ENCODE measurements around the gene TXLNG.

TXLNG gene

DNA sequence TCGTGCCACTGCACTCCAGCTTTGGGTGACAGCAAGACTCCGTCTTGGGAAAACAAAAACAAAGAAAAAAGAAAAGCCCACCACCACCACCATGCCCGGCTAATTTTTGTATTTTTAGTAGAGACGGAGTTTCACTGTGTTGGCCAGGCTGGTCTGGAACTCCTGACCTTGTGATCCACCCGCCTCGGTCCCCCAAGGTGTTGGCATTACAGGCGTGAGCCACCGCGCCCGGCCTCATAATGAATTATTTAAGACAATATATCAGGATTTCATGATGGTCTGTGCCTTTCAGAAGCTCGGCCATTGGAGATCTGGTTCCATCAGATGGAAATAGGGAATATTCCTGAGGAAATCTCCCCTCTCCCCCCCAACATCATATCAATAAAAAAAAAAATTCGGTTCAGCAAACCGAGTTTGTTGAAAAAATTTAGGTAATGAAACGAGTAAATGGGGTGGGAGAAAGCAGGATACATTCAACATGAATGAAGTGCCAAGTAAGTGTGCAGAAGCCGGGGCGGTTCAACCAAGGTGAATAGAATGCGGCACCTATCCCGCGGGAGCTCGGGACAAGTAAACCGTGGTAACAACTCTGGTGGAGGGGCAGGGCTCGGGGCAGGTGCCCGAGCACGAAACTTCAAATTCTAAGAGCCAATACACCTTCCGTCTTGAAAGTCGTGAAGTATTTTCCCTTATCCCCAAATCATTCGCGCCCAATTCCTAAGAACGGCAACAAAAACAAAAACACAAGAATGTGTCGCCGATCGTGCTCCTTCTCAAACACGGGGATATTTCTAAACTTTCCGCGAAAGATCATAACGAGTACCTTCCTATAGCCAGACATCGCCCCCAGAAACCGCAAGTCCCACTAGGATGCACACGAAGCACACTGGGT is 773 bp upstream of the TXLNG start:
- DNase-seq = no peak

DNA sequence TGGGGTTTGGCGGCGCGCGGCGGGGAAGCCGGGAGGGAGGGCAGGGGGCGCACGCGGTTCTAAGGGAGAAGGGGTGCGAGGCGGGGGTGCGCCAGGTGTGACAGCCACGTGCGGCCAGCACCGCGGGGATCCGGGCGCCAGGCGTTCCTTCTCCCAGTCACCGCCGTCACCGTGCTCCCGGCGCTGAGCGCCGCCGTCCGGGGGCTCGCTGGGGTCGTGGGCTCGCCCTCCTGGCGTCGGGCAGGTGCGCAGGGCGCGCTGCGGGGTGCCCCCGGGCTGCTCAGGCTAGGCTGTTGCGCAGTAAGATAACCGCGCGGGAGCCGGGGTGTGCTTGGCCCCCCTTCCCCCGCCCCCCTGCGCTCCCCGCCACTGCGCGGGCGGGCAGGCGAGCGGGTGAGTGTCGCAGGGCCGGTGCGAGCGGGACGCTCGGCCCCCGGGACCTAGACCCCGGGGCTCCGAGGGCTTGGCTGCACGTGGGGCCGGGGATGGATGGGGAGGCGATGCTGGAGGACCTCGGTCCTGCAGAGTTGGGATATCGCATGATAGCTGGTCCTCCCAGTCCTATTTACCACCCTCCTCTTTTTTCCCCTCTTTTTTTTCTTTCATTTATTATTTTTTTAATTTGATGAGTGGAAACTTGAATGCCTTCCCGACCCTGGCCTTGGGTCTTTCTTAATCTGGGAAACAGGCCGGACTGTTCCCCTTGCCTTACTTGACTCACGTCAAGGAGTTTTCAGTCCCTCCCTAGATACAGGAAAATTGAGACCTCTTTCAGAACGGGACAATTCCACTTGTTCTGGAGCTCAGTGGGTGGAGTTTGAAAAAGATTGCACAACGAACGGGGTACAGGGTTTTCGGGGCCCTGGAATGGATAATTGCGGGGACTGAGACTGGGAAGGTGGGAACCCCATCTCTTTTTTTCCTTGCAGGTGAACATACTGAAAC is 797 bp downstream of the TXLNG start:
- no peak for DNase-seq

DNA sequence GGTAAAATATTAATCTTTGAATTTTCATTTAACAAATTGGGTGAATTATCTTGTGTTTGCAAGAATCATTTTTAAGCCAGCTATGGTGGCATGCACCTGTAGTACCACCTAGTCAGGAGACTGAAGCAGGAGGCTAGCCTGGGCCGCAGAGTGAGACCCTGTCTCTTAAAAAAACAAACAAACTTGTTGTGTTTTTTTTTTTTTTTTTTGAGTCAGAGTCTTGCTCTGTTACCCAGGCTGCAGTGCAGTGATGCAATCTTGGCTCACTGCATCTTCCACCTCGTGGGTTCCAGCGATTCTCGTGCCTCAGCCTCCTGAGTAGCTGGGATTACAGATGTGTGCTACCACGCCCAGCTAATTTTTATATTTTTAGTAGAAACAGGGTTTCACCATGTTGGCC is 2.2 kb downstream of the TXLNG start:
- no peak for DNase-seq

DNA sequence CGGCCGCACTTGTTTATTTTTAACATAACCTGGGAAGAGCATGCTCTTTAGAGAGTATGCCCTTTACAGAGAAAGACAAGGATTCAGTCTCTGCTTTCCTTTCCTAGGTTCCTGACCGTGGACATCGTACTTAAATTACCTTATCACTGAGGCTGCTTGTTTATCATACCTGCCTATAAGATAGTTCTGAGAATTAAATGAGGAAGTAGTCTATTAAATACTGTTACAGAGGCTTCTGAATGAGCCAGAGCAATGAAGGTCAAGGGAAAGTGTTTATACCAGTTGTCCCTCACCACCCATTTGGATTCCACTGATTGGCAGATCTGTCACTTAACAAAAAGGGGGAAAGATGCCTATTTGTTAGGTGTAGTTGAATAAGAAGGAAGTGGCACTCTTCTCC is 10.0 kb downstream of the TXLNG start:
- no peak for DNase-seq

DNA sequence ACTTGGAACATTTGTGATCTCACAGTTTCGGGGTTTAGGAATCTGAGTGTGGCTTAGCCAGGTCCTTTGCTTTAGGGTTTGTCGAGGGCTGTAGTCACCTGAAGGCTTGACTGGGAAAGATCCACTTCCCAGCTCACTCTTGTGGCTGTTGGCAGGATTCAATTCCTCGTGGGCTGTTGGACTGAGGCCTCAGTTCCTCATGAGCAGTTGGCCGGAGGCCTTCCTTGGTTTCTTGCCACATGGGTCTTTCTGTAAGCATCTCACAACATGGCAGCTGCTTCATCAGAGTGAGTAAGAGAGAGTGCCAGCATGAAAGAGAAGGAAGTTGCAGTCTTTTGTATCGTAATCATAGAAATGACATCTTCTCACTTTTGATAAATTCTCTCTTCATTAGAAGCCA is 11.1 kb downstream of the TXLNG start:
- DNase-seq = no peak

DNA sequence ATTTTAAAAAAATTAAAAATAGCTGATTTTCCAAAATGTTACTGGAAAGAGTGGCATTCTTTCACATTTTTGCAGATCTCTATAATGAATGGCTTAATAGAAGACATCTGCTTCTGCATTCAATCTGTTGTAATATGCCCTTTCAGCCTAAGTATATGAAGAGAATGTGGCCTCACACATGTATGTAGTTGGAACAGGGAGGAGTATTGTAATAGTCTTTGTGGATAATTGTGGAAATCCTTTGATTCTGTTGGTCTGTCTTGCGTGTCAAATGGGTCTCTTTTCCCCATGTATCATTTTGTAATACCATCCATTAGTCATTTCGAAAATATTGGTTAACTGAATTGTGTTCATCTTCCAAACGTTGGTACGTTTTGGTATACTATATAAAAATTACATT is 11.6 kb downstream of the TXLNG start:
- no peak for DNase-seq

DNA sequence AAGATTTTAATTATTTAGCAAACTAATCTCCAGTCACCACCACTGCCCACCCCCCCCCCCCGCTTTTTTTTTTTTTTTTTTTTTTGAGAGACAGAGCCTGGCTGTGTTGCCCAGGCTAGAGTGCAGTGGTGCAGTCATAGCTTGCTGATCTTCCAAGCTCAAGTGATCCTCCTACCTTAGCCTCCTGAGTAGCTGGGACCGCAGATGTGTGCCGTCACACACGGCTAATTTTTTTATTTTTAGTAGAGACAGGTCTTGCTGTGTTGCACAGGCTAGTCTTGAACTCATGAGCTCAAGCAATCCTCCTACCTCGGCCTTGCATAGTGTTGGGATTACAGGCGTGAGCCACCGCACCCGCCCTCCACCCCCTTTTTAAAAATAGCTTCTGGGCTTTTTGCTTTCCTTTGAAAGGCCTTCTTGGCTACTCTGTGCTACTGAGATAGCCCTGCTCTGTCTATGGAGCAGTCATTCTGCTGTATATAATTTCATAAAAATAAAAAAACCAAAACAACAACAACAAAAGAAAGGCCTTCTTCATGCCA is 18.7 kb downstream of the TXLNG start:
- DNase-seq = no peak

DNA sequence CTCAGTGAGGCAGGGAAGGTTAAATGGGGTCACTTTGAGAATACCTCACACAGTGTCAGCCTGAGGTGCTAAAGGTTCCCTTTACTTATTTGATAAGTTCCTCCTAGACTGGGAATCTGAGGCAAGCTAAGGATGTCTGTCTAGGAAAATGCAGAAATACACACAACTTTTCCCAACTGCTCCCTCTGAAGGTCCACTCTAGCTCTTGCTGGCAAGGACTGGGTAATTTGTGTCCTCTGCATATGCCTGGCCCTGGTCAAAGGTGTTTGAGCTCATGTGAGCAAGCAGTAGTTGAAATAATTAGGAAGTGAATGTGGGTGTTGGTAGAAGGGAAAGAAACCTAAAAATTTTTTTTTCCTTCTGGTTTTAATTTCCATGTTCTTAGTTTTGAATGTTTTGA is 21.3 kb downstream of the TXLNG start:
- no peak for DNase-seq

DNA sequence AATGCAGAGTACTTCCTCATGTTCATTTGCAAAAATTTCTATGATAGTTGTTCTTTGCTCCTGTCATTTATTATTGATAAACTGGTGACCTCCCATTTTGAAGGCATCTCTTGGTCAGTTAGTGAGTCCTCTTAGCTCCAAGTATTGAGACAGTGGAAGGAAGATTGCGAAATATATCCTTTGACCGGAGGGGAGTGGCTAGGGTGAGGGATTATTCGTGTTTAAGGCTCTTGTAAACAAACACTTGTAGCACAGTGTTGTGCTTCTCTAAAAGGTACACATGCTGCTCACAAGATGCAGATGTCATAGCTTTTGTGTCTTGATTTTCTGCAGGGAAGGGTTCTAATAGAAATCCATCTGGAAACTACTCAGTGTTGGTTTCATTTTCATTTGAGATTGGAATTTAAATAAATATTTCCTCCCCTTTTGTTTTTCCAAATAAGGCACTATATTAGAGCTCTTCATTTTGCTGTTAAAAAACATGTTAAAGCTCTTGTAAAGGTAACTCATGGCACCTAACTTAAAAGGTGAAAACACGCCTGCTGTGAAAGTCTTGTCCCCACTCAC is 21.8 kb downstream of the TXLNG start:
- DNase-seq = no peak

DNA sequence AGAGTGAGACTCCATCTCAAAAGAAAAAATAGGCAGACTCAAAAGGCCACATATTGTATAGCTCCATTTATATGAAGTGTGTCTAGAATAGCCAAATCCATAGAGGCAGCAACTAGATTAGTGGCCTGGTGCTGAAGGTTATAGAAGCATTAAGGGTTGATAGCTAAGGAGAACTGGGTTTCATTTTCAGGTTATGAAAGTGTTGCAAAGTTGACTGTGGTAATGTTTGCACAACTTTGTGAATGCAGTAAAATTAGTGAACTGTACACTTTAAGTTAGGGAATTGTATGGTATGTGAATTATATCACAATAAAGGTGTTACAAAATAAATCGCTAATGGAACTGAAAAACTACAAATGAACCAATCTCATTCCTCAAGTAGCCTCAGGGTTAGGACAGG is 28.3 kb downstream of the TXLNG start:
- DNase-seq = no peak

DNA sequence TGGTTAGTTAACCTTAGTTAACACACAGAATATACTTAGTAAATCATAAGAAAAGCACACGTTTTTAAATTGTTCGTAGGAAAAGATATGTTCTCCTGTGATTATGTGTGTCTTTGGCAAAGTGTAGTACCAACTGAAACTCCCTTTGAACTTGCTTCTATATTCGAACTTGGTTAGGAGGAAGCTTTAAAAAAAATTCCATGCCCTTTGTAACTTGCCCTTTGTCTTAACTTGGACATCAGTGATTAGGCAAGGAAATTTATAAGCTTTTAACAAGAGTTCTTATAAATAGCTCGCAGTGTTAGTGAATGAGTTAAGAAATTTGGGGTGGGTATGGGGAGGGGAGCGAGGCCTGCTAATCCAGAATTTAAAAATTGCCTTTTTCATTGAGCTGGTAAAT is 33.4 kb downstream of the TXLNG start:
- no peak for DNase-seq

DNA sequence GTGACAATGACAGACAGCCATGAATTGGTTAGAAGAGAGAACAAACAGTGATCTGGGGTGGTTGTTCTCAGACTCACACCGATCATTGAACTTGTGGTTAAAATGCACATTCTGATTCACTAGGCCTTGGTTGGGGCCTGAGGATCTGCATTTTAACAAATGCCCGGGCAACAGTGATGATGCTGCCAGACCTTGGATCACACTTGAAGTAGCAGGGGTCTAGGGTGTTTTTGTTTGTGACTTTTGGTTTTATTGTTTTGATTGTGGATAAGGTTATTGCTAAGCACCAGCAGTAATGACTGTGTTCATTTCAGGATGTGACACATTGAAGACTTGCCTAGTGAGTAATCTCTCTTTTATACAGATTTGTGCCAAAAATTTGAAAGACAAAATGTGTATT is 36.5 kb downstream of the TXLNG start:
- DNase-seq = no peak

DNA sequence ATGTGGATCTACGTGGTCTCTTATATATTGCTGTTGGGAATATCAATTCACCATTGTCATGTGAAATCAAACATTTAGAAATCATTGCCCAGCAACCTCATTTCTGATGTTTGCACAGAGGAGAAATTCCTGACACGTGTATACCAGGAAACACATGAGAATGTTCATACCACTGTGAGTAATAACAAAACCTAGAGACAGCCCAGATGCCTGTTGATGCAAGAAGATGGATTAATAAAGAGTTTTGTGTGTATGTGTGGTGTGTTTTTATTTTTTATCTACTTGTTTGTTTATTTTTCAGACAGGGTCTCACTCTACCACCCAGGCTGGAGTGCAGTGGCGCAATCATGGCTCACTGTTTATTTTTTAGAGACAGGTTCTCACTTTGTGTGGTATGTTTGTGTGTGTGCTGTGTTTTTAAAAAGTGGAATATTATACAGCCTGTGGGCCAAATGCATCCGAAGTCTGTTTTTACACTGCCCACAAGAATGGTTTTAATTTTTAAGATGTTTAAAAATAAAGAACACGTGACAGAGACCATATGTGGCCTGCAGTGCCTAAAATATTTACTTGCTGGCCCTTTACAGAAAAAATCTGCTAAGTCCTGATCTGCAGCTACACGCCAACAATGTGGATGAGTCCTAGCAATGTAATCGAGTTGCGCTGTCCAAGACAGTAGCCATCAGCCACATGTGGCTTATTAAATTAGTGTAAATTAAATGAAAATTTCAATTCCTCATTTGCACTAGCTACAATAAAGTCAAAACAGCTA is 39.2 kb downstream of the TXLNG start:
- DNase-seq = no peak

DNA sequence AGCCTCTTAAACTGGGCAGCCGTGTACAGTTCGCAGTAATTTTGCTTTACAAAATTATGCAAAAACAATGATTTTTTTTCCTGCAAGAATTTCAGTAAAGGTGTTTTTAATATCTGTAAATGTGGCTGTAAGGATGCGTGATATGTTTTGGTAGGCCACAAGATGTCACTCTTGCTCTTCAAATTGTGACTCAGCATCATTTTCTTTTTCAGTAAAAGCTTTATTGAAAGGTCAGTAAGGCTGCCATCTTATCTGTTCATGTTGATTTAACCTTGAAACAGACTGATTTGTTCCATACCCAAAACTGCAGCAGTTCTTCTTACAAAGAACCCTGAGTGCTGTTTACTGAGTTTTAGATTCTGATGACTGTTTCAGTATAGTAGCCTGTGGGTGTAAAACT is 39.9 kb downstream of the TXLNG start:
- DNase-seq = no peak

DNA sequence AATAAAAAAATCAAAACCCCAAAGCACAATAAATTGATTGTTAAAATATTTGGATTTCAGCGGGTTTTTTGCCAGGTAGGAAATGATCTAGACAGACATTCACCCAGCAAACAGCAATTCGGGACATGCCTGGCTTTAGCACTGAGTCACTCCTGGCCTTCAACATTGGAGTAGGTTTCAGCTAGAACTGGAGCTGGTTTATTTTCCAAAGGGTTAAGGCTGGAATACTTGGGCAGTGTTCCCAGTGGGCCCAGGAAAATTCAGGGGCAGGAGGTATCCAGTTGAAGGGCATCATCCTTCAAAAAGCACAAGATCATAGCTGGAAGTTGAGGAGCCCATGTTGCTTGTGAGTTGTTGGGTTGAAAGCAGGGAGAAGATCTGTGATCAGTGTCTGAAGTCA is 41.0 kb downstream of the TXLNG start:
- no peak for DNase-seq

DNA sequence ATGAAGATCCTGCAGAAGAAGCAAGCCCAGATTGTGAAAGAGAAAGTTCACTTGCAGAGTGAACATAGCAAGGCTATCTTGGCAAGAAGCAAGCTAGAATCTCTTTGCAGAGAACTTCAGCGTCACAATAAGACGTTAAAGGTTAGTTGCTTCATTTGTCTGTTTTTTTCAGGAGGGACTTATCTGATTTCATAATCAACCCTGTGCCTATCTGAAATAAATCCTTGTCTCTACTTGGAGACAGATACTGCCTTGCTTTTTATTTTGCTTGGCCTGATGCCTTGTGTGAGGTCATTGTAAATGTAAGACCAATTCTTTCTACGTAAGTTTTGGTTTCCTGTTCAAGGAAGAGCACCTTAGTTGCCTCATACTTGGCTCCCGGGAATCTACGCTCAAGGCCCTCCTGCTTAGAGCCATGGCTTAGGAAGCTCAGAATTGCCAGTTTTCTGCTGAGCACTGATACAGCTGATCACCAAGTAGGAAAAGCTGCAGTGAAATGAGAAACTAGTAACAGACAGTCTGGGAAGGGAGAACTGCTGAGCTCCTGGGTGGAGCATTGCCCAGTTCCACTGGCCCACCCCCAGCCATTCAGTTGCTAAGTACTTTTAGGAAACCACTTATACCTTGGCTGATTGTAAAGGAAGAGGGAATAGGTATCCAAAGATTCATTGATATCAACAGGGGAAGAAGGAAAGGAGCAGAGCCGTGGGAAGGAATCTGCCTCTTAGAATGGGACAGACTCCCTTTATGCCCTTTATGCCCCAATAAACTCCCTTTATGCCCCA is 42.0 kb downstream of the TXLNG start:
- no peak for DNase-seq

DNA sequence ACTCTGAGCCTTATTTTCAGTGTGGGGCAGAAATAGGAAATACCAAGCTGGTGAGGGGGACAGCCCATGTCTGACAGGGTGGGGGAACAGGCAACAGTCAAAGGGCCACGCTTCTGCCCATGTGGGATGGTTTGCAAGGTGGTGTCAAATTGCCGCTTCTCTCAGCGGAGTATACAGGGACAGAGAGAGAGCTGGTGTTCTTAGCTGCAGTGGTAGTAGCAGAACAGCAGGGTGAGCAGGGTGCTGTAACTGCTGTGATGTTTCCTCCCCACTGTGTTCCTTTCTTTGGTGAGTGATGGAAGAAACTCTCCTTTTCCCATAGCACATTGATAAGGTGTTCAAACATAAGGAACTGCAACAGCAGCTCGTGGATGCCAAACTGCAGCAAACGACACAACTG is 46.0 kb downstream of the TXLNG start:
- DNase-seq = no peak

DNA sequence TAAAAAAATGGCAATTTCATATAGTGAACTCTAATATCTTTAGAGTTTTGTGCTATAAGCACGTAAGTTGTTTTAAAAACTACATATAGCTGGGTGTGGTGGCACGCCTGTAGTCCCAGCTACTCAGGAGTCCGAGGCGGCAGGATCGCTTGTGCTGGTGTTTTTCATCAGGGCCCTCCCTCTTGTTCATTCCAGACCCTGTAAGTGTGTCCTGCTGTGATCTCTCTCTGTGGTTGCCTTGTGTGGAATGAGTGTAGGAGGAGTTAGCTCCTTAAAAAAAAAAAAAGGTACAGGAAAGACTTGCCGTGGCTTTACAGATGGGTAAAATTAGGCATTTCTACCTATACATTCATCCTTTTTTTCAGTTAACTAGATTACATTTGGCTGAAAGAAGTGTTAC is 48.5 kb downstream of the TXLNG start:
- no peak for DNase-seq

DNA sequence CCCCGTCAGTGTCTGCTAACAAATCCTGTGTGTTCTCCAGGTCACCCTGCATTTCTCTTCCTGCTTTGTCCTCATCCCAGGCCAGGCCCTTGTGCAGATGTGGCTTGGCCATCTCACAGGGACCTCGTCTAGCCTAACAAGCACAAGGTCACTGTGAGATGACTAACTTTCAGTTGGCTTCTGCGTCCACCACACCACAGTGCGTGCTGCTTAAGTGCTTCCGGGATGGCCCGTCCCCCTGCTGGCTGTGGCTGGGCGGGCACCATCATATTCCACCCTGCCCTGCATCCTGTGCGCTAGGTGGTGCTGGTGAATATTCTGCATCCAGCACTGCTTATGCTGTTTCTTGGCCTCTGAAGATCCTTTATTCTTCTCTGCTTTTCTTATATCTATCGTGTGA is 50.1 kb downstream of the TXLNG start:
- DNase-seq = no peak

DNA sequence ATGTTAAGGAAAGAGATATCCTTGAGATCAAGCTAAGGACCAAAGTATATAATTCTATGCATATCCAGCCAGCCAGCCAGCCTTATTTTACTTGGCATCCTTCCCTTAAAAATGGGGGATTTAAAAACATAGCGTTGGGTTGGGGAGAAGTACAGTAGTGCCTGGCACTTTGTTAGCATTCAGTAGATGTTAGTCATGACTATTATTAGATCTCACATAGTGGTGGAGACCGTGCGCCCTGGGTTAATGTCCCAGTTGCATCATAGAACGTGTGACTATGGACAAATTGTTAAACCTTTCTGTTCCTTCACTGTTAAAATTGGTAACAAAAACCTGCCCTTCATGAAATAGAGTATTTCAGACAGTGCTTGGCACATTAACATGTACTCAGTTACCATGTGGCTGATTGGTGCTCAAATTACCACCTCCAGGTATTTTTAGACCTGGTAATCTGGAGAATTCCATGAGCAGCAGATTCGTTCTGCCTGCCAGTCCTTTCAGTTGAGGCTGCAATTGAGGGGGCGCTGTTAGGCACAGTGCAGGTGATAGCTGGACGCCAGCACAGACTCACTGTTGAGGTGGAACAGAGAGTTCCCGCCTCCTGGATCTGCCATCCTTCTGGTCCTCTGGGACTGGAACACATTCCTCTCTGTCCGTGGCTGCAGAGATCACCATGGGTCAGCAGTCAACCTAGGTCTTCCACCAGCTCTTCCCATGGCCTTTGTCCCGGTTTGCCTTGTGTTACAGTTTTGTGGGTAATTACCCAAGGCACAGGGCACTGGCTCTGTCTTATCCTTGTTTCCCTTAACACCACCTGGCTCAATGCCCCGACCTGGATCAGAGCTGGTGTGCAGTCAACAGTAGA is 52.2 kb downstream of the TXLNG start:
- no peak for DNase-seq

All from SIG-M5 (cell line).